Tibial nerve (tissue), 4 donors: ENCODE results near the gene C14orf93.

Experiments
- CTCF ChIP-seq, 5 experiments: fragments of 200-600 bp in 3 of 5; fragments of 450-650 bp in 2 of 5; sonication (generic) in 3 of 5; IDR thresholded peaks; one replicate each; pipeline ENCODE4 v1.5.1; 2016 to 2019; ENCODE audit warnings: antibody characterized with exemption in 5 of 5, mild to moderate bottlenecking in 3 of 5, moderate library complexity in 2 of 5
- EP300 ChIP-seq, 2 donors: sonication (generic); formaldehyde crosslinking; IDR thresholded peaks; one replicate each; pipeline ENCODE4 v1.6.1; 2017; ENCODE audit warnings: antibody characterized with exemption in 2 of 2, mild to moderate bottlenecking in 1 of 2
- POLR2A ChIP-seq, 2 donors: fragments of 450-650 bp; IDR thresholded peaks; one replicate each; pipeline ENCODE4 v1.6.1; 2017; ENCODE audit warnings: antibody characterized with exemption in 2 of 2, mild to moderate bottlenecking in 2 of 2, moderate library complexity in 2 of 2

GRCh38 chr14:23000860-23001259 lies 9.1 kb downstream of the C14orf93 start:
- no peak for TF ChIP-seq POLR2A (IDR thresholded peaks at IDR 0.05)
- TF ChIP-seq CTCF (IDR thresholded peaks at IDR 0.05): no peak
- TF ChIP-seq EP300 (IDR thresholded peaks at IDR 0.05): no peak
